ENCODE data around the gene CDH23. TPM values are rescaled to one million over a fixed set of nuclear protein-coding genes. Genes with fewer than 3 reads are reported as not detected.

Gene CDH23
- total and polyA plus RNA-seq, 2 of the 8 experiments (the other 6 are each of a cell fraction or from before 2014, with no cell fraction given) = 1.9 to 4.9 TPM

- no peak for TF ChIP-seq BACH1 (IDR thresholded peaks at IDR 0.05; ENCODE audit: low read length)
- no peak for TF ChIP-seq GABPA (IDR thresholded peaks at IDR 0.05; ENCODE audit: borderline replicate concordance, insufficient read depth, low read length)
- TF ChIP-seq TEAD4 (IDR thresholded peaks at IDR 0.05; ENCODE audit: low read depth, low read length) = no peak
These were observed 75.7 kb downstream of the CDH23 start (continued) for GRCh38 chr10:71472466-71472865.
